SU-DHL-6 (cell line): ENCODE data around the gene ST3GAL3.

Experiments used
- H2AFZ ChIP-seq: fragments of 200-600 bp; sonication (generic); 2 replicates; pipeline ENCODE4 v1.6.1; 2014; ENCODE audit warnings: low read depth, mild to moderate bottlenecking, moderate library complexity, mixed read lengths, antibody characterized with exemption, low read length; ENCODE audit not compliant: severe bottlenecking
- H3F3A ChIP-seq: fragments of 200-600 bp; shearing (Covaris generic); 2 replicates; pipeline ENCODE4 v1.6.0; 2016; ENCODE audit warnings: antibody characterized with exemption, mild to moderate bottlenecking; ENCODE audit not compliant: insufficient read depth
- H3K27ac ChIP-seq: fragments of 200-600 bp; sonication (generic); 2 replicates; pipeline ENCODE4 v1.5.1; 2016; ENCODE audit warnings: low read depth, mild to moderate bottlenecking, low read length, moderate library complexity, mixed read lengths
- H3K27me3 ChIP-seq: fragments of 200-600 bp; sonication (generic), shearing (Covaris generic); 2 replicates; pipeline ENCODE4 v1.6.0; 2014; ENCODE audit warnings: mild to moderate bottlenecking, low read length
- H3K36me3 ChIP-seq: fragments of 200-600 bp; sonication (generic); 2 replicates; pipeline ENCODE4 v1.6.1; 2014; ENCODE audit warnings: mild to moderate bottlenecking, low read length, mixed read lengths
- H3K4me2 ChIP-seq: fragments of 300-600, 200-600 bp; shearing (Covaris generic), sonication (generic); 2 replicates; pipeline ENCODE4 v1.6.0; 2014; ENCODE audit warnings: low read length, low read depth, mild to moderate bottlenecking; ENCODE audit not compliant: poor library complexity, severe bottlenecking
- H3K4me3 ChIP-seq: fragments of 200-600 bp; sonication (generic); 2 replicates; pipeline ENCODE4 v1.5.1; 2014; ENCODE audit warnings: antibody characterized with exemption, low read length, mild to moderate bottlenecking, mixed read lengths; ENCODE audit not compliant: insufficient read depth, poor library complexity, severe bottlenecking
- H3K79me2 ChIP-seq: fragments of 200-600 bp; sonication (generic); 2 replicates; pipeline ENCODE4 v1.6.1; 2014; ENCODE audit warnings: mild to moderate bottlenecking, low read length, moderate library complexity; ENCODE audit not compliant: insufficient read depth
- H3K9ac ChIP-seq: fragments of 200-600 bp; sonication (generic); 2 replicates; pipeline ENCODE4 v1.7.0; 2014; ENCODE audit warnings: mild to moderate bottlenecking, low read length
- H3K9me2 ChIP-seq: fragments of 200-600 bp; sonication (generic); replicated peaks from 2 replicates; pipeline ENCODE4 v1.6.1; 2014; ENCODE audit warnings: low read length; ENCODE audit not compliant: insufficient read depth
- H3K9me3 ChIP-seq: fragments of 200-600 bp; sonication (generic); 2 replicates; pipeline ENCODE4 v1.6.1; 2014; ENCODE audit warnings: low read length, mixed read lengths; ENCODE audit not compliant: insufficient read depth
- H4K20me1 ChIP-seq: fragments of 200-600 bp; sonication (generic); 2 replicates; pipeline ENCODE4 v1.6.1; 2014; ENCODE audit warnings: low read depth, mild to moderate bottlenecking, antibody characterized with exemption, low read length, moderate library complexity, mixed read lengths
- EZH2phosphoT487 ChIP-seq: fragments of 200-600 bp; sonication (generic), shearing (Covaris generic); conservative IDR thresholded peaks from 2 replicates; pipeline ENCODE4 v1.6.1; 2018; ENCODE audit warnings: mild to moderate bottlenecking, antibody characterized with exemption, low read length, moderate library complexity, mixed read lengths
- TF ChIP-seq, protein P1 (sequence below): fragments of 200-600 bp; sonication (generic); IDR thresholded peaks from one replicate; pipeline ENCODE4 v1.5.1; 2017; ENCODE audit warnings: antibody characterized with exemption, mild to moderate bottlenecking, low read length, moderate library complexity; ENCODE audit not compliant: insufficient read depth, poor library complexity, severe bottlenecking

The ST3GAL3 gene

DNA sequence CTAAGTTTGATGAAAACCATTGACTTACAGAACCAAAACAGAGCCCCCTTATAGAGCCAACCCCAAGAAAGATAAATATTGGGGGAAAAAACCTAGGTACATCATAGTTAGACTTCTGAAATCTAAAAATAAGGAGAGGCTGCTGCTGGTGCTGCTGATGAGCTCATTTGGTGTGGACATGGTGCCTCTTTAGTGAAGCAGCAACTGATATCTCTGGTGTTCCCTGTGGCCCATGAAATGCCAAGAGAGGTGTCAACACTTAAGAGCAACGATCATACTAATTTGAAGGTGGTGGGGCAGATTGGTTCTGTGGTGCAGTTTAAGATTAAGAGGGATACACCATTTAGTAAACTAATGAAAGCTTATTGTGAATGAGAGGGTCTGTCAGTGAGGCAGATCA lies 35.9 kb downstream of the ST3GAL3 start:
- no peaks in the 10 kb centered on the region; the same call in 1 of the 2 replicates for H3K36me3 ChIP-seq
- no peak overlapping the region for H3K27ac ChIP-seq
- H3K9me3 ChIP-seq: no peaks in the 10 kb centered on the region
- H3K4me3 ChIP-seq: no peak overlapping the region
- no peaks in the 10 kb centered on the region for H3K9me2 ChIP-seq
- H3K27me3 ChIP-seq: no peaks in the 10 kb centered on the region
- no peaks in the 10 kb centered on the region for H4K20me1 ChIP-seq
- no peaks in the 10 kb centered on the region for H3F3A ChIP-seq
- no peaks in the 10 kb centered on the region; the same call in 1 of the 2 replicates for H3K79me2 ChIP-seq
- H3K9ac ChIP-seq: no peak overlapping the region
- no peak overlapping the region for H2AFZ ChIP-seq
- no peak overlapping the region for H3K4me2 ChIP-seq
- TF ChIP-seq, protein P1, sequence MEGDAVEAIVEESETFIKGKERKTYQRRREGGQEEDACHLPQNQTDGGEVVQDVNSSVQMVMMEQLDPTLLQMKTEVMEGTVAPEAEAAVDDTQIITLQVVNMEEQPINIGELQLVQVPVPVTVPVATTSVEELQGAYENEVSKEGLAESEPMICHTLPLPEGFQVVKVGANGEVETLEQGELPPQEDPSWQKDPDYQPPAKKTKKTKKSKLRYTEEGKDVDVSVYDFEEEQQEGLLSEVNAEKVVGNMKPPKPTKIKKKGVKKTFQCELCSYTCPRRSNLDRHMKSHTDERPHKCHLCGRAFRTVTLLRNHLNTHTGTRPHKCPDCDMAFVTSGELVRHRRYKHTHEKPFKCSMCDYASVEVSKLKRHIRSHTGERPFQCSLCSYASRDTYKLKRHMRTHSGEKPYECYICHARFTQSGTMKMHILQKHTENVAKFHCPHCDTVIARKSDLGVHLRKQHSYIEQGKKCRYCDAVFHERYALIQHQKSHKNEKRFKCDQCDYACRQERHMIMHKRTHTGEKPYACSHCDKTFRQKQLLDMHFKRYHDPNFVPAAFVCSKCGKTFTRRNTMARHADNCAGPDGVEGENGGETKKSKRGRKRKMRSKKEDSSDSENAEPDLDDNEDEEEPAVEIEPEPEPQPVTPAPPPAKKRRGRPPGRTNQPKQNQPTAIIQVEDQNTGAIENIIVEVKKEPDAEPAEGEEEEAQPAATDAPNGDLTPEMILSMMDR: no peak
- TF ChIP-seq EZH2phosphoT487: no peak

DNA sequence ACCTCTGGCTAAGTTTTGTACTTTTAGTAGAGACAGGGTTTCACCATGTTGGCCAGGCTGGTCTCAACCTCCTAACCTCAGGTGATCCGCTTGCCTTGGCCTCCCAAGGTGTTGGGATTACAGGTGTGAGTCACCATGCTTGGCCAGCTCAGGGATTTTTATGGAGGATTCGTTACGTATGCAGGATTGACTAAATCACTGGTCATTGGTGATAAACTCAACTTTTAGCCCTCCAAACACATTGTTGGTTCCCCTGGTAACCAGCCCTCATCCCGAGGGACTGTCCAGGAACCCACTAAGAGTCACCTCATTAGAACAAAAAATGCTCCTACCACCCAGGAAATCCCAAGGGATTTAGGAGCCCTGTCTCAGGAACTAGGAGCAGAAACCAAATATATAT lies 40.4 kb downstream of the ST3GAL3 start:
- H4K20me1 ChIP-seq: no peaks in the 10 kb centered on the region
- H3K36me3 ChIP-seq: 0 out of 2 replicates have a peak, but pooled peaks cover 5% of the 10 kb centered on the region
- no peak overlapping the region for H3K4me3 ChIP-seq
- TF ChIP-seq EZH2phosphoT487: no peak
- TF ChIP-seq, protein P1: no peak
- no peaks in the 10 kb centered on the region for H3K79me2 ChIP-seq
- H3K9me2 ChIP-seq: no peaks in the 10 kb centered on the region
- no peaks in the 10 kb centered on the region for H3K9me3 ChIP-seq
- no peak overlapping the region for H3K27ac ChIP-seq
- no peak overlapping the region for H3K9ac ChIP-seq
- no peak overlapping the region for H2AFZ ChIP-seq
- no peaks in the 10 kb centered on the region for H3F3A ChIP-seq
- no peaks in the 10 kb centered on the region for H3K27me3 ChIP-seq
- H3K4me2 ChIP-seq: no peak overlapping the region

DNA sequence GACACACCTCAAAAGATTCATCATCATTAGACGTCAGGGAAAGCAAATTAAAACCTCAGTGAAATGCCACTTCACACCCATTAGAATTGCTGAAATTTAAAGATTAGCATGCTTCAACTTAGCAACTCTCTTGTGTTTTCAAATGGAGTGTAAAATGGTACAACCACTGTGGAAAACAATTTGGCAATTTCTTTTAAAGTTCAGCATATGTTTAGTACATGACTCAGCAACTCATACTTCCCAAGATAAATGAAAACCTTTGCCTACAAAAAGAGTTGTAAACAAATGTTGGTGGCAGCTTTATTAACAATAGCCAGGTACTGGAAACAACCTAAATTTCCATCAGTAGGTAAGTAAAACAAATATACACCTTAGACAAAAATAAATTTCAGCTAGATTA lies 42.7 kb downstream of the ST3GAL3 start:
- H3F3A ChIP-seq: no peaks in the 10 kb centered on the region
- no peak for TF ChIP-seq EZH2phosphoT487
- TF ChIP-seq, protein P1: no peak
- H3K9ac ChIP-seq: no peak overlapping the region
- no peaks in the 10 kb centered on the region for H4K20me1 ChIP-seq
- no peak overlapping the region for H3K27ac ChIP-seq
- 0 out of 2 replicates have a peak, but pooled peaks cover 5% of the 10 kb centered on the region for H3K36me3 ChIP-seq
- H3K4me2 ChIP-seq: no peak overlapping the region
- no peak overlapping the region for H2AFZ ChIP-seq
- no peaks in the 10 kb centered on the region for H3K9me2 ChIP-seq
- no peaks in the 10 kb centered on the region for H3K9me3 ChIP-seq
- no peak overlapping the region for H3K4me3 ChIP-seq
- no peaks in the 10 kb centered on the region for H3K27me3 ChIP-seq
- no peaks in the 10 kb centered on the region for H3K79me2 ChIP-seq
